ENCODE results near the gene TP73. TPM values are rescaled to one million over a fixed set of nuclear protein-coding genes. Genes with fewer than 3 reads are reported as not detected.

TP73 gene
- polyA plus RNA-seq, 1 donor from 2014 or later, result not detected

- H2AFZ ChIP-seq (ENCODE audit: low read depth, low read length), result no peak overlapping the region
Measured at GRCh38 chr1:3607703-3608065, 44.6 kb upstream of the TP73 start.

DNA sequence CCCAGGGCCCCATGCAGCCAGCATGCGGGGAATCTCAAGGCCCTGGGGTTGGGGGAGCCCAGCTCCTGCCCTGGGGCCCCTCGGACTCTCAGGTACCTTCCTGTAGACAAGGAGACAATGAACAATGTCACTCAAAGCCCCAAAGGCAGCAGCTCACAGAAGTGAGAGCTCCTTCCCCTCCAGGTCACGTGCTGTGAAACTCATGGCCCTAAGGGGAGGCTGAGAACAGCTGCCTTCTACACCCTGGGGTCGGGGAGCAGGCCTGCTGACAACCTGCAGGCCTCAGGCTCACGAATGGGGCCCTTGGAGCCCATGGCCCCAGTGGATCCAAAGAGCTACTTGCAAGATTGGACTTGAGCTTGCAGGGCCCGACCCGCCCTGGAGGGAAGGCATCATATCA, 44.2 kb upstream of the TP73 start:
- TF ChIP-seq MXI1 (conservative IDR thresholded peaks at IDR 0.05; ENCODE audit: poor library complexity, severe bottlenecking) (no peak), EZH2 (IDR thresholded peaks at IDR 0.05; ENCODE audit: borderline replicate concordance, insufficient read depth, low read length, poor library complexity, severe bottlenecking) (no peak), EP300 (conservative IDR thresholded peaks at IDR 0.05; ENCODE audit: poor library complexity, severe bottlenecking) (no peak), RAD21 (conservative IDR thresholded peaks at IDR 0.05) (no peak), SMC3 (conservative IDR thresholded peaks at IDR 0.05; ENCODE audit: poor library complexity) (no peak), POLR2AphosphoS5 (IDR thresholded peaks at IDR 0.05) (no peak), TAF1 (IDR thresholded peaks at IDR 0.05; ENCODE audit: low read depth) (no peak)
- TF ChIP-seq, protein P1, sequence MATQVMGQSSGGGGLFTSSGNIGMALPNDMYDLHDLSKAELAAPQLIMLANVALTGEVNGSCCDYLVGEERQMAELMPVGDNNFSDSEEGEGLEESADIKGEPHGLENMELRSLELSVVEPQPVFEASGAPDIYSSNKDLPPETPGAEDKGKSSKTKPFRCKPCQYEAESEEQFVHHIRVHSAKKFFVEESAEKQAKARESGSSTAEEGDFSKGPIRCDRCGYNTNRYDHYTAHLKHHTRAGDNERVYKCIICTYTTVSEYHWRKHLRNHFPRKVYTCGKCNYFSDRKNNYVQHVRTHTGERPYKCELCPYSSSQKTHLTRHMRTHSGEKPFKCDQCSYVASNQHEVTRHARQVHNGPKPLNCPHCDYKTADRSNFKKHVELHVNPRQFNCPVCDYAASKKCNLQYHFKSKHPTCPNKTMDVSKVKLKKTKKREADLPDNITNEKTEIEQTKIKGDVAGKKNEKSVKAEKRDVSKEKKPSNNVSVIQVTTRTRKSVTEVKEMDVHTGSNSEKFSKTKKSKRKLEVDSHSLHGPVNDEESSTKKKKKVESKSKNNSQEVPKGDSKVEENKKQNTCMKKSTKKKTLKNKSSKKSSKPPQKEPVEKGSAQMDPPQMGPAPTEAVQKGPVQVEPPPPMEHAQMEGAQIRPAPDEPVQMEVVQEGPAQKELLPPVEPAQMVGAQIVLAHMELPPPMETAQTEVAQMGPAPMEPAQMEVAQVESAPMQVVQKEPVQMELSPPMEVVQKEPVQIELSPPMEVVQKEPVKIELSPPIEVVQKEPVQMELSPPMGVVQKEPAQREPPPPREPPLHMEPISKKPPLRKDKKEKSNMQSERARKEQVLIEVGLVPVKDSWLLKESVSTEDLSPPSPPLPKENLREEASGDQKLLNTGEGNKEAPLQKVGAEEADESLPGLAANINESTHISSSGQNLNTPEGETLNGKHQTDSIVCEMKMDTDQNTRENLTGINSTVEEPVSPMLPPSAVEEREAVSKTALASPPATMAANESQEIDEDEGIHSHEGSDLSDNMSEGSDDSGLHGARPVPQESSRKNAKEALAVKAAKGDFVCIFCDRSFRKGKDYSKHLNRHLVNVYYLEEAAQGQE (IDR thresholded peaks at IDR 0.05; ENCODE audit: borderline replicate concordance), result no peak
- TF ChIP-seq, protein P2, sequence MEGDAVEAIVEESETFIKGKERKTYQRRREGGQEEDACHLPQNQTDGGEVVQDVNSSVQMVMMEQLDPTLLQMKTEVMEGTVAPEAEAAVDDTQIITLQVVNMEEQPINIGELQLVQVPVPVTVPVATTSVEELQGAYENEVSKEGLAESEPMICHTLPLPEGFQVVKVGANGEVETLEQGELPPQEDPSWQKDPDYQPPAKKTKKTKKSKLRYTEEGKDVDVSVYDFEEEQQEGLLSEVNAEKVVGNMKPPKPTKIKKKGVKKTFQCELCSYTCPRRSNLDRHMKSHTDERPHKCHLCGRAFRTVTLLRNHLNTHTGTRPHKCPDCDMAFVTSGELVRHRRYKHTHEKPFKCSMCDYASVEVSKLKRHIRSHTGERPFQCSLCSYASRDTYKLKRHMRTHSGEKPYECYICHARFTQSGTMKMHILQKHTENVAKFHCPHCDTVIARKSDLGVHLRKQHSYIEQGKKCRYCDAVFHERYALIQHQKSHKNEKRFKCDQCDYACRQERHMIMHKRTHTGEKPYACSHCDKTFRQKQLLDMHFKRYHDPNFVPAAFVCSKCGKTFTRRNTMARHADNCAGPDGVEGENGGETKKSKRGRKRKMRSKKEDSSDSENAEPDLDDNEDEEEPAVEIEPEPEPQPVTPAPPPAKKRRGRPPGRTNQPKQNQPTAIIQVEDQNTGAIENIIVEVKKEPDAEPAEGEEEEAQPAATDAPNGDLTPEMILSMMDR (IDR thresholded peaks at IDR 0.05; ENCODE audit: poor library complexity, severe bottlenecking), result no peak
- no peak overlapping the region for H3K27ac ChIP-seq (ENCODE audit: low read length)

More at GRCh38 chr1:3607703-3608065, 44.6 kb upstream of the TP73 start:
- H3K27me3 ChIP-seq (ENCODE audit: insufficient read depth, low read depth, low read length), result peaks cover 8% of the 10 kb centered on the region
- H4K20me1 ChIP-seq (ENCODE audit: insufficient read depth), result no peaks in the 10 kb centered on the region
- no peak overlapping the region for H3K4me3 ChIP-seq (ENCODE audit: low read length)
- H3K9me3 ChIP-seq (ENCODE audit: low read length), result no peaks in the 10 kb centered on the region
- no peak overlapping the region for H3K9ac ChIP-seq (ENCODE audit: low read length)
- no peak overlapping the region for H3K4me2 ChIP-seq (ENCODE audit: low read length)
- H3F3A ChIP-seq (ENCODE audit: insufficient read depth, low read length, poor library complexity, severe bottlenecking), result no peaks in the 10 kb centered on the region
- H3K27ac ChIP-seq (ENCODE audit: low read length), result no peak overlapping the region
- no peaks in the 10 kb centered on the region for H3K79me2 ChIP-seq (replicated peaks; ENCODE audit: insufficient read depth, low read length)
- no peaks in the 10 kb centered on the region for H3K36me3 ChIP-seq (ENCODE audit: insufficient read depth, low read length)
- no peaks in the 10 kb centered on the region for H3K9me2 ChIP-seq (ENCODE audit: insufficient read depth, low read length)
- TF ChIP-seq SMC3 (conservative IDR thresholded peaks at IDR 0.05; ENCODE audit: poor library complexity), result no peak
- TF ChIP-seq, protein P1 (IDR thresholded peaks at IDR 0.05; ENCODE audit: borderline replicate concordance), result no peak

More for the DNA sequence above, 44.2 kb upstream of the TP73 start:
- Histone ChIP-seq H3K79me2 (replicated peaks; ENCODE audit: insufficient read depth, low read length) (no peaks in the 10 kb centered on the region), H3K4me3 (ENCODE audit: low read length) (no peak overlapping the region), H3K9ac (ENCODE audit: low read length) (no peak overlapping the region), H2AFZ (ENCODE audit: low read depth, low read length) (no peak overlapping the region), H3K9me3 (ENCODE audit: low read length) (no peaks in the 10 kb centered on the region), H3K27me3 (ENCODE audit: insufficient read depth, low read depth, low read length) (peaks cover 8% of the 10 kb centered on the region), H3K4me2 (ENCODE audit: low read length) (no peak overlapping the region), H3K9me2 (ENCODE audit: insufficient read depth, low read length) (no peaks in the 10 kb centered on the region), H4K20me1 (ENCODE audit: insufficient read depth) (no peaks in the 10 kb centered on the region), H3K36me3 (ENCODE audit: insufficient read depth, low read length) (no peaks in the 10 kb centered on the region), H3F3A (ENCODE audit: insufficient read depth, low read length, poor library complexity, severe bottlenecking) (no peaks in the 10 kb centered on the region)

Data from neural cell (in vitro differentiated cells).